A549 (cell line): ENCODE data around the gene ELL.

ENCODE experiments used
- CTCF ChIP-seq: fragments of >200 bp; sonication (Bioruptor Twin); formaldehyde crosslinking; IDR thresholded peaks from 3 replicates; pipeline ENCODE4 v1.5.1; 2016
- FOXS1 ChIP-seq: fragments of 250-450 bp; sonication (Bioruptor Pico); IDR thresholded peaks from 2 replicates; pipeline ENCODE4 v1.5.0; 2020; ENCODE audit warnings: mild to moderate bottlenecking, moderate library complexity
- TF ChIP-seq, protein P1 (sequence below): IDR thresholded peaks from 2 replicates; pipeline ENCODE4 v1.6.1; 2012

DNA sequence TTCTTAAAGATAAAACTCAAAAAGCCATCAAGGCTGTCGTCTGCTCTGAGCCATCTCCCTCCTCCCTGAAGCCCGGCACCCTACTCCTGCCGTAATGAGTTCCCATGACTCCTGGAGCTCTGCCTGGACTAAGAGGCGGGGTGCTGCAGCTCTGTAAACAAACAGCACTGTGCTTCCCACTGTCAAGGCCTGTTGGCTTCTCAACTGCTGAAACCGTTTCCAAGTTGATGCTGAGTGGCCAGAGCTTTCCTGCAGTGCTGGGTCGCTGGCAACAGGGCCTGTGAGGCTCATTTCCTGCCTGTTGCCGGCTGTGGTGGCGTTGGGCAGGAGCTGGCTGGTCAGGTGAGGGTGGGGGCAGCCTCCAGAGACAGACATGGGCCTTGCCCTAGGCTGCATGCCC is 57.2 kb downstream of the ELL start:
- no peak for TF ChIP-seq FOXS1
- TF ChIP-seq, protein P1, sequence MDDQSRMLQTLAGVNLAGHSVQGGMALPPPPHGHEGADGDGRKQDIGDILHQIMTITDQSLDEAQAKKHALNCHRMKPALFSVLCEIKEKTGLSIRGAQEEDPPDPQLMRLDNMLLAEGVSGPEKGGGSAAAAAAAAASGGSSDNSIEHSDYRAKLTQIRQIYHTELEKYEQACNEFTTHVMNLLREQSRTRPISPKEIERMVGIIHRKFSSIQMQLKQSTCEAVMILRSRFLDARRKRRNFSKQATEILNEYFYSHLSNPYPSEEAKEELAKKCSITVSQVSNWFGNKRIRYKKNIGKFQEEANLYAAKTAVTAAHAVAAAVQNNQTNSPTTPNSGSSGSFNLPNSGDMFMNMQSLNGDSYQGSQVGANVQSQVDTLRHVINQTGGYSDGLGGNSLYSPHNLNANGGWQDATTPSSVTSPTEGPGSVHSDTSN: no peak
- no peak for TF ChIP-seq CTCF
